Esophagus squamous epithelium (tissue), 4 donors: ENCODE measurements around the gene ARAF.

Source experiments
- POLR2A ChIP-seq, 4 donors: fragments of 450-650 bp; IDR thresholded peaks; one replicate each; pipeline ENCODE4 v1.6.1; 2017; ENCODE audit warnings: antibody characterized with exemption in 4 of 4, mild to moderate bottlenecking in 4 of 4, moderate library complexity in 3 of 4
- TF ChIP-seq, protein P1 (sequence below), 6 experiments: fragments of 450-650 bp in 4 of 6; fragments of 200-600 bp in 2 of 6; sonication (generic) in 2 of 6; IDR thresholded peaks; one replicate each; pipeline ENCODE4 v1.5.1; 2016 to 2019; ENCODE audit warnings: antibody characterized with exemption in 6 of 6, mild to moderate bottlenecking in 4 of 6, moderate library complexity in 4 of 6

- no peak for TF ChIP-seq POLR2A (IDR thresholded peaks at IDR 0.05)
- TF ChIP-seq, protein P1, sequence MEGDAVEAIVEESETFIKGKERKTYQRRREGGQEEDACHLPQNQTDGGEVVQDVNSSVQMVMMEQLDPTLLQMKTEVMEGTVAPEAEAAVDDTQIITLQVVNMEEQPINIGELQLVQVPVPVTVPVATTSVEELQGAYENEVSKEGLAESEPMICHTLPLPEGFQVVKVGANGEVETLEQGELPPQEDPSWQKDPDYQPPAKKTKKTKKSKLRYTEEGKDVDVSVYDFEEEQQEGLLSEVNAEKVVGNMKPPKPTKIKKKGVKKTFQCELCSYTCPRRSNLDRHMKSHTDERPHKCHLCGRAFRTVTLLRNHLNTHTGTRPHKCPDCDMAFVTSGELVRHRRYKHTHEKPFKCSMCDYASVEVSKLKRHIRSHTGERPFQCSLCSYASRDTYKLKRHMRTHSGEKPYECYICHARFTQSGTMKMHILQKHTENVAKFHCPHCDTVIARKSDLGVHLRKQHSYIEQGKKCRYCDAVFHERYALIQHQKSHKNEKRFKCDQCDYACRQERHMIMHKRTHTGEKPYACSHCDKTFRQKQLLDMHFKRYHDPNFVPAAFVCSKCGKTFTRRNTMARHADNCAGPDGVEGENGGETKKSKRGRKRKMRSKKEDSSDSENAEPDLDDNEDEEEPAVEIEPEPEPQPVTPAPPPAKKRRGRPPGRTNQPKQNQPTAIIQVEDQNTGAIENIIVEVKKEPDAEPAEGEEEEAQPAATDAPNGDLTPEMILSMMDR (IDR thresholded peaks at IDR 0.05): peak in 5 of 6 experiments; percentile 10 to 52 (median 19)
Observed at GRCh38 chrX:47619486-47620302, 58.7 kb downstream of the ARAF start, which contains the start of gene SYN1.
